Measurements from ENCODE around the gene PRKACG.

DNA sequence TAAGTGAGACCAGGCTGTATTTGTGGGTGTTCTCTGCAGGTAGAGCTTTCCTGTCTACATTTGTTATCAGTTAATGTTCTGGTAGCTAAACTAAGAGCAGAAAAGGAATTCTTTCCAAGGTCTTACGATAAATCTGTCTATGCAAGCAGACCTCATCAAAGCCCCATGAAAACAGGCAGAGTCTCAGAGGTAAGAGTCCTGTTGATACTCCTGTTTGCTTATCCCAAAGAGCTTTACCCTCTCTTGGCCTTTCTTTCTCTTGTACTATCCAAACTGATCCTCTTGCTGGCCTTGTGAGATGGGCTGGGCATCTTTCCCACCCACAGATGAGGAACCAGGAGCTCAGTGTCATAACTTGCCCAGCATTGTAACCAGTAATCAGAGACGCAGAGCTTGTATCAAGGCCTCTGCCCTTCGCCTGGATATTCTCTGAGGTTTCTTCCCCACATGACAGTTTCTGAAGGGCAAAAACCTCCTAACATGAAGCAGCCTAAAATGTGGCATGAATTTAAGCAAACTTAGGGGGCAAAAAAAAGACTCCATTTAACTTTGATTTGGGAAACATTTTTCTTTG lies 33.5 kb downstream of the PRKACG start:
- TF ChIP-seq, protein P1, sequence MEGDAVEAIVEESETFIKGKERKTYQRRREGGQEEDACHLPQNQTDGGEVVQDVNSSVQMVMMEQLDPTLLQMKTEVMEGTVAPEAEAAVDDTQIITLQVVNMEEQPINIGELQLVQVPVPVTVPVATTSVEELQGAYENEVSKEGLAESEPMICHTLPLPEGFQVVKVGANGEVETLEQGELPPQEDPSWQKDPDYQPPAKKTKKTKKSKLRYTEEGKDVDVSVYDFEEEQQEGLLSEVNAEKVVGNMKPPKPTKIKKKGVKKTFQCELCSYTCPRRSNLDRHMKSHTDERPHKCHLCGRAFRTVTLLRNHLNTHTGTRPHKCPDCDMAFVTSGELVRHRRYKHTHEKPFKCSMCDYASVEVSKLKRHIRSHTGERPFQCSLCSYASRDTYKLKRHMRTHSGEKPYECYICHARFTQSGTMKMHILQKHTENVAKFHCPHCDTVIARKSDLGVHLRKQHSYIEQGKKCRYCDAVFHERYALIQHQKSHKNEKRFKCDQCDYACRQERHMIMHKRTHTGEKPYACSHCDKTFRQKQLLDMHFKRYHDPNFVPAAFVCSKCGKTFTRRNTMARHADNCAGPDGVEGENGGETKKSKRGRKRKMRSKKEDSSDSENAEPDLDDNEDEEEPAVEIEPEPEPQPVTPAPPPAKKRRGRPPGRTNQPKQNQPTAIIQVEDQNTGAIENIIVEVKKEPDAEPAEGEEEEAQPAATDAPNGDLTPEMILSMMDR (IDR thresholded peaks at IDR 0.05), result no peak
- TF ChIP-seq ZFX (IDR thresholded peaks at IDR 0.05; ENCODE audit: borderline replicate concordance), result no peak
